Effector CD8-positive, alpha-beta T cell (primary cell): ENCODE data around the gene SLC22A23.

Experiments
- DNase-seq: peaks from one replicate; lab custom pipeline; 2025; lab: John Stamatoyannopoulos, UW

SLC22A23 gene

DNA sequence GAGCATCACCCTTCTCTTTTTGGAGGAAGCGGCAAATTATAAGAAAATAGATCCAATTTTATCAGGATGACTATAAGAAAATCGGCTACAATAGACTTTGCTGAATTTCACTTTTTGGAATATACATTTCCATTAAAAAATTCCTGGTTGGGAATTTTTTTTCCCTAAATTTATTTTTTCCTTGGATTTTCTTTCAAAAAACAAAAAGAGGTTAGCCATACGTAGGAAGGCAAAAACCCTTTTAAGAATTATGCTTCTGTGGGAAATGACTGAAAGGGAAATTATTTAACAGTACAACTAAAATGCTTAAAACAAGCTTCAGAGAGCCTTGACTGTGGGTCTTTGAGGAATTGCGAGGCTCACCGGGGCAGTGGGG, 86.9 kb downstream of the SLC22A23 start:
- DNase-seq: no peak

DNA sequence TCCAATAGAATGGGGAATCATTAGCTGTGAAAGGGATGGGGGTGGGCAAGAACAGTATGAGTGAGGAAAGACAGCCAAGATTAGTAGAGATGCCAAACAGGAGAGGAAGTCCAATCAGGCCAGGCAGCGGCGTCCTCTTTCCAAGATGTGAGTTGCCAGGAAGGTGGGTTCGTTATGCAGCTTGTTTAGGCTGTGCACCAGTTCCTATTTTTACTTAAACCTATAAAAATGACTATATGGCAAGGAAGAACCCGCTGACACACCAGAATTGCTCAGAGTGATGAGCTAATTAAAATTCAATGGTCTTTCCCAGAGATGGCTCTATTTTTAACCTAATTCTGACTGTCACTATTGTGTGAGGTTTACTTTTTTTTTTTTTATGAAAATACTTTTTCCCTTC, 88.2 kb downstream of the SLC22A23 start:
- no peak for DNase-seq

- no peak for DNase-seq
These were observed 89.2 kb downstream of the SLC22A23 start for GRCh38 chr6:3367630-3368029.

DNA sequence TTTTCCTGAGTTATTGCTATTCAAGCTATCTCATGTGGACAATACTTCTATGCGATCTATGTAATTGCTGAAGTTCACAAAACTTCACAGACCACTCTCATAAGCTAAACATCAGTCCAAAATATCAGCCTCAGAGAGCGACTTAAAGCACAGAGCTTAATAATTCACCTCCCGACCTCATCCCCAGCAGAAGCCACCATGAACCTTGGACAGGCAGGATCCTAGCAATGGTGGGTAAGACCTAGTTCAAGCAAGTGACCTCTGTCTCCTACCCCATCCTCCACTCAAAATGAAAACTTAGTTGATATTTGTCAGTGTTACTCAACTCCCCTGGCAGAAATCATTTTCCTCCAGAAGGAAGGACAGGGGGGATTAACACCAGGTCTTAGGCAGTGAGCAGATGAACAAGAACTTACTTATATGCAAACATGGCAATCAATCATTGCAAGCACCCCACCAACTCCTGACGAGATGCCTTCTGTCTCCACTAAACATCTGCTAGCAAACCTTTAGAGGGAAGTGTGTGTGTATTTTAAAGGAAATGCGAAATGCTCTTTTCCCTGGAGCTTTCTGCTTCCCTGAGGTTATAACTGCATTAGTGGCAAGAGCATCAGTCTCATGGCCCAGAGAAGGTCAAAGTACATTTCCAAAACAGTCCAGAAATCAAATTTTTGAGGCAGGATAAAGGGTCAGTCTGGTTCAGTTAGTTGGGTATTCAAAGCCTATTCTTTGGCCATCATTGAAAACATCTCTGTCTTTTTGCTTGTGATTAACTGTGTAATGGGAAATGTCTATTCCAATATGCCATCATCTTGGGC, 90.0 kb downstream of the SLC22A23 start:
- DNase-seq: no peak

- no peak for DNase-seq
These were observed 92.5 kb downstream of the SLC22A23 start for GRCh38 chr6:3364391-3364790.

- DNase-seq: no peak
These were observed 93.4 kb downstream of the SLC22A23 start for GRCh38 chr6:3363296-3364025.

GRCh38 chr6:3361312-3362037, 95.4 kb downstream of the SLC22A23 start:
- DNase-seq: no peak

DNA sequence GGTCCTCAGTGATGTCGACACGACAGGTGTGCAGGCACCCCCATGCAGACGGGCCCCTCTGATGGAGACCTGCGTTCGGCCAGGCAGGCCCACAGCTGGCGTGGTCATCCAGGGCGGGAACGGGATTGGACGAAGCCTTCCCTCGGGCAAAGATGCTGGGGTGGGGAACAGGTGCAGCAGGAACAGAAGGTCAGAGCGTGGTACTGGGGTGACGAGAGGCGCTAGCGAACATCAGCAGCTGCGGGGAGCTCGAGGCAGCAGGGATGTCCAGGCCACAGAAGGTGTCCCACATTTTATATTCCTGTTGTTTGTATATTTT, 96.2 kb downstream of the SLC22A23 start:
- DNase-seq: no peak

GRCh38 chr6:3359973-3360726, 96.7 kb downstream of the SLC22A23 start:
- no peak for DNase-seq

GRCh38 chr6:3359101-3359752, 97.6 kb downstream of the SLC22A23 start:
- DNase-seq: no peak

DNA sequence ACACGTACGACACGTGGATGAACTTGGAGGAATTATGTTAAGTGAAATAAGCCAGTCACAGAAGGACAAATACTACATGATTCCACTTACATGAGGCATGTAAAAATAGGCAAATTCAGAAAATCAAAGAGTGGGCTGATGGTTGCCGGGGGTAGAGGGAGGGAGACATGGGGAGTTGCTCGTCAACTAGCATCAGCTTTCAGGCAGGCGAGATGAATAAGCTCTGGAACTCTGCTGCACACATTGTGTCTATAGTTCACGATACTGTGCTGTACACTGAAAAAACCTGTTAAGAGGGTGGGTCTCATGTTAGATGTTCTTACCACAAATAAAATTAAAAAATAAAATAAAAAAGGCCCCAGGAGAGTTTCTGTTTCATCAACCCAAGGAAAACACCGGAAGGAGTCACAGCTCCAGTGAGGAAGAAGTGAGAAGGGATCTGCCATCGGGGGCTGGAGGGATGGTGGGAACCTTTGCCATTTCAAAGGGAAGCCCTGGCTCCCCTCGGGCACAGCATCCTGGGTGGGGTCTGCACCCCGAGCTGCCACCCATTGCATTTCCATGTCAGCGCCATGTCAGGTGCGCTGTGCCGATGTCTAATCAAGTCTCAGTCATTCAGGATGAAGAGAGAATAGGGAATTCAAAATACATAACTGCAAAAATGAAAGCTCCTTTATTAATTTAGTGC, 98.3 kb downstream of the SLC22A23 start:
- no peak for DNase-seq

DNA sequence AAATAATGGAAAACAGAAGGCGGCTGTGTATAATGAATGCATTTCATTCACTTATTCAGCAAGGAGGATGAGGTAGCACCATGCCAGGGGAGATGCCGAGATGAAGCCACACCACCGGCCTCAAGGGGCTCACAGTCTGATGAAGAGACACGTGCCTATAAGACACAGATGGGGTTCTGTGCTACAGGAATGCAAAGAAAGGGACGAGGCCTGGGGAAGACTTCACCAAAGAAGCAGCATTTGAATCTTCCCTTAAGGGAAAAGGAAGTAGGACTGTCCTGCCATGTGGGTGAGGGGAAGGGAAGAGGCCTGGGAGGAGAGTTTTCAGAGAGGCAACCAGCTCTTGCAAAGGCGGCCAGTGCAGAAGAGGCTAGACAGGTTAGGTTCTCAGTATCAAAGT, 99.2 kb downstream of the SLC22A23 start:
- no peak for DNase-seq

DNA sequence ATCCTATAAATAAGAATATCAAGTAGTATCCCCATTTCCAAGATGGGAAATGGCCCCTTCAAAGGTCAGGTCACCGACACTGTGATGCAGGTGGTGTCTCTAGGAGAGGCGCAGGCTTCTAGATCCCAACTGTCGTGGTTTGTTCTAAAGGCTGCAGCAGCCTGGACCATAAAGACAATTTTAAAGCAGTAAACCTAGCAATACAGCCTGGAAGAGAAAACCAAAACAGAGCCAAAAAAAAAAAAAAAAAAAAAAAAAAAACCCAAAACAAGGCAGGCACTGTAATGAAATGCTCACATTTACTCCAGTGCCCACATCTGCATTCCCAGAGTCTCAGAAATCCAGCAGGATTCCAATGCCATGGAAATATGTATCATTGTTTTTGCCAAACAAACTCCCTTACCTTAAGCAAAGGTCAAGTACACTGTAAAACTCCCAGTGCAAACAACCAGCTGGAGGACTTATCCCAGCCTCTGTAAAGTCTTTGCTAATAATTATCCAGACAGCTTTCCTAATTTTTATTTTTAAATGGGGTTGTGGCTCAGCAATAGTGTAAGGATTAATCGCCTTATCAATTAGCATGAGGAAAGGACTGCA, 99.9 kb downstream of the SLC22A23 start:
- no peak for DNase-seq

DNA sequence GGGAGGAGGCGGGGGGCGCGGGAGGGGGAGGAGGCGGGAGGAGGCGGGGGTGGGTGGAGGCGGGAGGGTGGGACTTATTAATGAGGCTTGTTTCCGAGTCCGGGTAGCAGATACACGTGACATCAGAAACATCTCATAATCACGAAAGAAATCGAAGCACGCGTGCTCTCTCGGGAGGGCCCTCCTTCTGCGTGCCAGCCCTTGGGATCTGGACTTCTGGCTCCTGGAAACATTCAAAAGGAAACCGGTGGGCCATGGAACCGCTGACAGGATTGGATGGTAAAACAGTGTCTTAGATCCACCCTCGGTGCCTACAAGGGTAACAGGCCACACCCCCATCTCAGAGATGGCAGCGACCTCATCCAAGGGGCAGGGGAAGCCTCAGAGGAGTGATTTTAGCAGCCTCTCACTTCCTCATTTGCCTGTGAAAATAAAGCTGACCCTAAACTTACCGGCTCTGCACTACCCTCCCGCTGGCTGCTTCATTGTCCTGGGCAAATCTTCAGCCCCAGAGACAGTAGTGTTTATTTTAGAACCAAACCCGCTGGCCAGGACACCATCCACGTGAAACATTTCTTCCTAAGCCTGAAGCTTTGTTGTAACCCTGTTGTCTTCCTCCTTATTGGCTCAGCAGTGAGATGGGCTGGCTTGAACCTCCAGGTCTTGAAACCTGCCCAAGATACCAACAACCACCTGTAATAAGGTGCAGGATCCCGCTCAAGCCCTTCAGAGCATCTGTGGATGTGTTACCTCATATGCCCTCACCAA, 100.6 kb downstream of the SLC22A23 start:
- peak; percentile 60 for DNase-seq

- DNase-seq: peak; percentile 26
These were observed 101.3 kb downstream of the SLC22A23 start for GRCh38 chr6:3355358-3356055.

GRCh38 chr6:3355011-3355357, 101.9 kb downstream of the SLC22A23 start:
- DNase-seq: no peak

DNA sequence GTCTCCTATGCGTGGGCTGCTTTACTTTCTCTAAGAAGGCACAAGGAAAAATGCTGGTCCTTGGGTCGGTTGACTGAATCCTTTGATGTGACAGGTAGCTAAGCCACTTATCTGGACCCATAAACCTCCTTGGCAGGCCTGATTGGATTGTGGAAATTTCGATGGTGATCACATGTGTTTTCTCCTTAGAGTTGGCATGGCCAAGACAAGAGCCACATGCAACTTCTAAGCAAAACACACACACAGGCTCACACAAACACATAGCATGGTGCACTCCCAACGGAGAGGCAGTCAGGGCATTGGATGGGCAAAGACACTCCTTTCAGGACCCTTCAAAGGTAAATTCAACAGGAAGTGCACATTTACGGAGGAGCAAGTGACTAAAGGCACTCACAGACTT, 102.9 kb downstream of the SLC22A23 start:
- DNase-seq: no peak

DNA sequence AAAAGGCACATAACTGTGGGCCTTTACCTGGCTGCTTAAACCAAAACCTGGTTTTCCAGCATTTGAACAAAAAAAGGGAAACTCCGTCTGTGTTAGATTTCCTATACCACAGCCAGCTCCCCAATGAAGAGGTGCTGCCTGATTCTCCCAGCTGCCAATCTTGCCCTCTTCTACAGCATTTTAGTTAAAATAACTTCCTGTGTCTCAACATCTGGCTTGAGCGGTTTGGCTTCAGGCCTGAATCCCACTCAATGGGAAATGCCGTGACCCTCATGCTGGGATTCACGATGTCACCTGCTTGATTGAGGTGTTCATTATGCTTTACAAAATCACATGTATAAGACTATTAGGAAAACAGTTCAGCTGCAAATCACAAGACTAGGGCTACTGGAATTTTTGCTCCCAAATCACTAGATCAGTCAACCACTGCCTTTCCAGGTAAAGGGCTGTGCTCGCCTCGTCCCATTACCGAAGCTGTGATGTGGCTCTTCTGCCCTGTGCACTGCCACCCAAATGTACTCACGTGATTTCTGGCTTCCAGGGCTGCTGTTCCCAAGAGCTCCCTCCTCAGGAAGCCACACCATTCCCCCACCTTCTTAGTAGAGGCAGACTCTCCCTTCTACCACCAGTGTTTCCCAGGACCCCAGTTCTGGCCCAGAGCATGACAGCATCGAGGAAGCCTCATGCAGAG, 103.5 kb downstream of the SLC22A23 start:
- DNase-seq: no peak

GRCh38 chr6:3352678-3353077, 104.2 kb downstream of the SLC22A23 start:
- DNase-seq: no peak
